ENCODE measurements around the gene GPR160. TPM values are rescaled to one million over a fixed set of nuclear protein-coding genes. Genes with fewer than 3 reads are reported as not detected.

The GPR160 gene
- polyA plus RNA-seq, 1 donor from 2014 or later = 4.0 TPM

DNA sequence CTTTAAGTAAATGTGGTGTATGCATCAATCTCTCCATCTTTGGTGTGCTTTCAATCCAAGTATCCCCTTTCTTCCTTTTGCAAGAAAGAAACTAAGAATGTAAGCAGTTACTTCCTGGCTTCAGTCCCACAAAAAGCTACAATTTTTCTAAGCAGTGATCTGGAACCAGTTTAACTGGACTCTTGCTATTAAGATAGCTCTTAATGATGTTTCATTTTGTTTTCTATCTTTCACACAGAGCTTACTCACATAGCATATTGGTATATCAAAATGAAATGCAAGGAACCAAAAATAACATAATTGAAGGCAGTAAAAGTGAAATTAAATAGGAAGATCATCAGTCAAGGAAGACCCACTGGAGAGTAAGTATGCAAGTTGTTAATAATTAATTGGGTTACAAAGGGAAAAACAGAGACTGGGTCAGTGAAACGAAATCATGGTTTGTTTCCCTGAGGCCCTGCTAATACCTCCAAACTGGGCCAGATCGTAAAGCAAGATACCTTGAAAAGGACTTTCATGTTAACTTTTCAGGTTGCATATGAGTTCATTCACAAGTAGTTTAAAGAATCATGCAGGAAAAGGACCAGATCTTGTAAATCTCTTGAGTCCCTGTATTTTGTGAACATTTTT is 41.9 kb downstream of the GPR160 start:
- H3K9ac ChIP-seq (ENCODE audit: low read length) = no peak overlapping the region
- no peak overlapping the region for H2AFZ ChIP-seq (ENCODE audit: low read depth, low read length)
- H3K79me2 ChIP-seq (replicated peaks; ENCODE audit: insufficient read depth, low read length) = no peaks in the 10 kb centered on the region
- H3K36me3 ChIP-seq (ENCODE audit: insufficient read depth, low read length) = no peaks in the 10 kb centered on the region
- TF ChIP-seq, protein P1, sequence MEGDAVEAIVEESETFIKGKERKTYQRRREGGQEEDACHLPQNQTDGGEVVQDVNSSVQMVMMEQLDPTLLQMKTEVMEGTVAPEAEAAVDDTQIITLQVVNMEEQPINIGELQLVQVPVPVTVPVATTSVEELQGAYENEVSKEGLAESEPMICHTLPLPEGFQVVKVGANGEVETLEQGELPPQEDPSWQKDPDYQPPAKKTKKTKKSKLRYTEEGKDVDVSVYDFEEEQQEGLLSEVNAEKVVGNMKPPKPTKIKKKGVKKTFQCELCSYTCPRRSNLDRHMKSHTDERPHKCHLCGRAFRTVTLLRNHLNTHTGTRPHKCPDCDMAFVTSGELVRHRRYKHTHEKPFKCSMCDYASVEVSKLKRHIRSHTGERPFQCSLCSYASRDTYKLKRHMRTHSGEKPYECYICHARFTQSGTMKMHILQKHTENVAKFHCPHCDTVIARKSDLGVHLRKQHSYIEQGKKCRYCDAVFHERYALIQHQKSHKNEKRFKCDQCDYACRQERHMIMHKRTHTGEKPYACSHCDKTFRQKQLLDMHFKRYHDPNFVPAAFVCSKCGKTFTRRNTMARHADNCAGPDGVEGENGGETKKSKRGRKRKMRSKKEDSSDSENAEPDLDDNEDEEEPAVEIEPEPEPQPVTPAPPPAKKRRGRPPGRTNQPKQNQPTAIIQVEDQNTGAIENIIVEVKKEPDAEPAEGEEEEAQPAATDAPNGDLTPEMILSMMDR (IDR thresholded peaks at IDR 0.05; ENCODE audit: poor library complexity, severe bottlenecking) = no peak
- TF ChIP-seq POLR2AphosphoS5 (IDR thresholded peaks at IDR 0.05) (no peak), EP300 (conservative IDR thresholded peaks at IDR 0.05; ENCODE audit: poor library complexity, severe bottlenecking) (no peak), SMC3 (conservative IDR thresholded peaks at IDR 0.05; ENCODE audit: poor library complexity) (no peak), RAD21 (conservative IDR thresholded peaks at IDR 0.05) (no peak), EZH2 (IDR thresholded peaks at IDR 0.05; ENCODE audit: borderline replicate concordance, insufficient read depth, low read length, poor library complexity, severe bottlenecking) (no peak), MXI1 (conservative IDR thresholded peaks at IDR 0.05; ENCODE audit: poor library complexity, severe bottlenecking) (no peak), TAF1 (IDR thresholded peaks at IDR 0.05; ENCODE audit: low read depth) (no peak)
- TF ChIP-seq, protein P2, sequence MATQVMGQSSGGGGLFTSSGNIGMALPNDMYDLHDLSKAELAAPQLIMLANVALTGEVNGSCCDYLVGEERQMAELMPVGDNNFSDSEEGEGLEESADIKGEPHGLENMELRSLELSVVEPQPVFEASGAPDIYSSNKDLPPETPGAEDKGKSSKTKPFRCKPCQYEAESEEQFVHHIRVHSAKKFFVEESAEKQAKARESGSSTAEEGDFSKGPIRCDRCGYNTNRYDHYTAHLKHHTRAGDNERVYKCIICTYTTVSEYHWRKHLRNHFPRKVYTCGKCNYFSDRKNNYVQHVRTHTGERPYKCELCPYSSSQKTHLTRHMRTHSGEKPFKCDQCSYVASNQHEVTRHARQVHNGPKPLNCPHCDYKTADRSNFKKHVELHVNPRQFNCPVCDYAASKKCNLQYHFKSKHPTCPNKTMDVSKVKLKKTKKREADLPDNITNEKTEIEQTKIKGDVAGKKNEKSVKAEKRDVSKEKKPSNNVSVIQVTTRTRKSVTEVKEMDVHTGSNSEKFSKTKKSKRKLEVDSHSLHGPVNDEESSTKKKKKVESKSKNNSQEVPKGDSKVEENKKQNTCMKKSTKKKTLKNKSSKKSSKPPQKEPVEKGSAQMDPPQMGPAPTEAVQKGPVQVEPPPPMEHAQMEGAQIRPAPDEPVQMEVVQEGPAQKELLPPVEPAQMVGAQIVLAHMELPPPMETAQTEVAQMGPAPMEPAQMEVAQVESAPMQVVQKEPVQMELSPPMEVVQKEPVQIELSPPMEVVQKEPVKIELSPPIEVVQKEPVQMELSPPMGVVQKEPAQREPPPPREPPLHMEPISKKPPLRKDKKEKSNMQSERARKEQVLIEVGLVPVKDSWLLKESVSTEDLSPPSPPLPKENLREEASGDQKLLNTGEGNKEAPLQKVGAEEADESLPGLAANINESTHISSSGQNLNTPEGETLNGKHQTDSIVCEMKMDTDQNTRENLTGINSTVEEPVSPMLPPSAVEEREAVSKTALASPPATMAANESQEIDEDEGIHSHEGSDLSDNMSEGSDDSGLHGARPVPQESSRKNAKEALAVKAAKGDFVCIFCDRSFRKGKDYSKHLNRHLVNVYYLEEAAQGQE (IDR thresholded peaks at IDR 0.05; ENCODE audit: borderline replicate concordance) = no peak
- no peak overlapping the region for H3K4me2 ChIP-seq (ENCODE audit: low read length)
- H3K9me2 ChIP-seq (ENCODE audit: insufficient read depth, low read length) = no peaks in the 10 kb centered on the region
- H3K4me3 ChIP-seq (ENCODE audit: low read length) = no peak overlapping the region
- H3K27ac ChIP-seq (ENCODE audit: low read length) = no peak overlapping the region
- H4K20me1 ChIP-seq (ENCODE audit: insufficient read depth) = no peaks in the 10 kb centered on the region
- no peaks in the 10 kb centered on the region for H3F3A ChIP-seq (ENCODE audit: insufficient read depth, low read length, poor library complexity, severe bottlenecking)
- H3K9me3 ChIP-seq (ENCODE audit: low read length) = no peaks in the 10 kb centered on the region
- no peaks in the 10 kb centered on the region for H3K27me3 ChIP-seq (ENCODE audit: insufficient read depth, low read depth, low read length)

DNA sequence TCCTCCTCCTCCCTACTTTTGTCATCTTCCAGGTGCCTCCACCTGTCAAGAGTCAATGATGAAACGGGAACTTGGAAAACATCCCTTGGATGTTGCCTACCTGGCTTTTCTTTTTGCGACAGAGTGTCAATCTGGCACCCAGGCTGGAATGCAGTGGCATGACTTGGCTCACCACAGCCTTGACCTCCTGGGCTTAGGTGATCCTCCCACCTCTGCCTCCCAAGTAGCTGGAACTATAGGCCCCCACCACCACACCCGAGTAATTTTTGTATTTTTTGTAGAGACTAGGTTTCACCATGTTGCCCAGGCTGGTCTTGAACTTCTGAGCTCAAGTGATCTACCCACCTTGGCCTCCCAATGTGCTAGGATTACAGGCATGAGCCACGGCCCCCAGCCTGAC is 42.8 kb downstream of the GPR160 start:
- Histone ChIP-seq H3K27ac (ENCODE audit: low read length) (no peak overlapping the region), H3K4me2 (ENCODE audit: low read length) (no peak overlapping the region), H3K4me3 (ENCODE audit: low read length) (no peak overlapping the region), H3K79me2 (replicated peaks; ENCODE audit: insufficient read depth, low read length) (no peaks in the 10 kb centered on the region), H4K20me1 (ENCODE audit: insufficient read depth) (no peaks in the 10 kb centered on the region), H3K27me3 (ENCODE audit: insufficient read depth, low read depth, low read length) (no peaks in the 10 kb centered on the region), H2AFZ (ENCODE audit: low read depth, low read length) (no peak overlapping the region), H3K9me2 (ENCODE audit: insufficient read depth, low read length) (no peaks in the 10 kb centered on the region), H3K9ac (ENCODE audit: low read length) (no peak overlapping the region), H3K9me3 (ENCODE audit: low read length) (no peaks in the 10 kb centered on the region), H3F3A (ENCODE audit: insufficient read depth, low read length, poor library complexity, severe bottlenecking) (no peaks in the 10 kb centered on the region), H3K36me3 (ENCODE audit: insufficient read depth, low read length) (no peaks in the 10 kb centered on the region)
- TF ChIP-seq TAF1 (IDR thresholded peaks at IDR 0.05; ENCODE audit: low read depth) (no peak), MXI1 (conservative IDR thresholded peaks at IDR 0.05; ENCODE audit: poor library complexity, severe bottlenecking) (no peak), SMC3 (conservative IDR thresholded peaks at IDR 0.05; ENCODE audit: poor library complexity) (no peak), EP300 (conservative IDR thresholded peaks at IDR 0.05; ENCODE audit: poor library complexity, severe bottlenecking) (no peak), EZH2 (IDR thresholded peaks at IDR 0.05; ENCODE audit: borderline replicate concordance, insufficient read depth, low read length, poor library complexity, severe bottlenecking) (no peak), RAD21 (conservative IDR thresholded peaks at IDR 0.05) (no peak), POLR2AphosphoS5 (IDR thresholded peaks at IDR 0.05) (no peak)
- TF ChIP-seq, protein P2 (IDR thresholded peaks at IDR 0.05; ENCODE audit: borderline replicate concordance) = no peak
